Measurements from ENCODE around the gene PDE6H.

Gene PDE6H

GRCh38 chr12:14999021-14999694 is 26.3 kb downstream of the PDE6H start:
- TF ChIP-seq CTCF (IDR thresholded peaks at IDR 0.05; ENCODE audit: extremely low read depth, missing control alignments) = no peak
- DNase-seq (ENCODE audit: low spot score) = no peak

DNA sequence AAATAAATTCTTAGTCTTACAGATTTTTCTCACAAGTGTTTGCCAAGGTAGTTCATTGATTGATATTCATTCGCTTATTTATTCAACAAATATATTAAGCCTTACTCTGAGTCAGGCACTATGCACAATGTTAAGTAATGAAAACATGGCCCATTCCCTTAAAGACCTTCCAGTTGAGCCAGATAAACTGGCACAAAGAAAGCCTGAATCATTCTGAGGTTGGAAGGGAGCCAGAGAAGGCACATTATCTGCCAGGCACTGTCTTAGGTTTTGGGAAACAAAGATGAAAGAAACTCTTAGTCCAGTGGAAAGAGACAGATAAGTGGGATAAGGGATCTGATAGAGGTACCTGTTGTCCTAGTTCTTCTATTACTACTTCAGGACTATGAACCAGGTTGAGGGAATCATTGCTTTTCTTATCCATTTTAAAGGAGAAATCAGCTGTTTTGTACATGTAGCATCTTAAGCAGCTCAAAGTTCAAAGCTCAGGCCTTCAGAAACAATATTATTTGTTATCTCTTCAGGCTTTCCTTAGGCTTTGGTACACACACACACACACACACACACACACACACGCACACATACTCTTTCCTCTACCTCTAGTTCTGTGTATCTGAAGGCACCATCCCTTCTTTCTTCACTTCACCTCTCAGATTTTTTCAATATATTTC is 27.0 kb downstream of the PDE6H start:
- no peak for DNase-seq (ENCODE audit: low spot score)
- no peak for TF ChIP-seq CTCF (IDR thresholded peaks at IDR 0.05; ENCODE audit: extremely low read depth, missing control alignments)

DNA sequence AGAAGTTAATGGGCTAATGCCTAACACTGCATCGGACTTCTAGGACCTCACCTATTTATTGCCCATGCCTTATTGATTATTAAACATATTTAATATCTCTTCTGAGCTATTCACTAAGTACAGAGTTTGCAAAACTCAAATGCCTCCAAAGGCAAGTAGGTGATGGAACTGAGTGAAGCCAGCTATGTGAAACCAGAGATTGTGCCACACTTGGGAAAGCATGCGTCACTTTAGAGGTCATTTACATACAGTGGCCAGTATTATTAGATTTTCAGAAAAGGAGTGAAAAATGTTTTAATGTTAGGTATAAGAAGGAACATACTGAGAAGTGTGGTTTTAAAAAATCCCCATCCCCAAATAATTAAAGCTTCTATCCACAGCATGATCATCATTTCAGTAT is 27.7 kb downstream of the PDE6H start:
- no peak for DNase-seq (ENCODE audit: low spot score)
- no peak for TF ChIP-seq CTCF (IDR thresholded peaks at IDR 0.05; ENCODE audit: extremely low read depth, missing control alignments)

DNA sequence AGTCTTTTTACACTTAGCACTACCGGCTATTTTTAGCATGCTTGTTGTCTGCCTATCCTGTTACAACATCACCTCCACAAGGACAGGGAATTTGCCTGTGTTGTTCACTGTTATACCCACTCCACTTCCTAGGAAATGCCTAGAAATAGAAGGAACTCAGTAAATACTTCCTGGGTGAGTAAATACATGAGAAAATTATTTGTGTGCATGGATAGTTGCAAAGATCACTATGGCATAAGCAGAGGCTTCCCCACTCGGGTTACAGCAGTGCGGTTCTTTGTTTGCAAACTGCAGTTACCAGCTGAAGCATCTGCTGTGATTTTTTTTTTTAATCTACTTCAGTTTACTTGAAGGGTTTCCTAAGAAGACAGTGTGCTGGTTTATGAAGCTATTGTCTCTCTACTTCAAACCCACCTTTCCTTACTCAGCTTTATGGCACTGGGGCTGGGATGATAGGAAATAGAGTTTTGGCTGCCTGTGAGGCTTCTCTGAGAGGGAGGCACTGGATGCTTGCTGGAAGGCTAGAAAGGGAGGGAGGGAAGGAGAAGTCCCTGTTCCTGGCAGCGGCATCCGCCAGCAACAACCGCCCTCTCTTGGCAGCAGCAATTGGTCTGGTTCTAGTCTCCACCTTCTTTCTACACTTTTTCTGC is 29.0 kb downstream of the PDE6H start:
- no peak for DNase-seq (ENCODE audit: low spot score)
- TF ChIP-seq CTCF (IDR thresholded peaks at IDR 0.05; ENCODE audit: extremely low read depth, missing control alignments) = no peak

DNA sequence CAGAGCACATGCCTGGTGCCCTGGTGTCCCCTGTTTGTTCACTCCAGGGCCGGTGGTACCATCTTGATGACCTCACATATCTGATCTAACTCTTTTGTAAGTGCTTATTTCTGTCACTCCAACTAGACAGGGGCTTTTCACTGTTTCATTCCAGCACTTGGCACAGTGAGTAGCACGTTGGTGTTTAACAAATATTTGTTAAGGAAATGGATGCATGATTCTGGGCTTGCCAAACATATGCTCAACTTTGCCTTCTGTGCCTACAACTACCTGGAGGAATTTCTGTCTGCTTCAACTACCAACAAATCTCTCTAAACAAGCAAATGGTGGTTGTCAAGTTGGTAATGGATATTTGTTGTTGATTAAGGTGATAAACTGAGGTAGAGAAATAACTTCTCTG is 31.6 kb downstream of the PDE6H start:
- TF ChIP-seq CTCF (IDR thresholded peaks at IDR 0.05; ENCODE audit: extremely low read depth, missing control alignments) = no peak
- DNase-seq (ENCODE audit: low spot score) = no peak

GRCh38 chr12:15005064-15005463 is 32.2 kb downstream of the PDE6H start:
- no peak for DNase-seq (ENCODE audit: low spot score)
- no peak for TF ChIP-seq CTCF (IDR thresholded peaks at IDR 0.05; ENCODE audit: extremely low read depth, missing control alignments)

- no peak for TF ChIP-seq CTCF (IDR thresholded peaks at IDR 0.05; ENCODE audit: extremely low read depth, missing control alignments)
- no peak for DNase-seq (ENCODE audit: low spot score)
Measured at GRCh38 chr12:15007551-15007950, 34.7 kb downstream of the PDE6H start.
